ENCODE measurements around the gene SH3D21.

Gene SH3D21

DNA sequence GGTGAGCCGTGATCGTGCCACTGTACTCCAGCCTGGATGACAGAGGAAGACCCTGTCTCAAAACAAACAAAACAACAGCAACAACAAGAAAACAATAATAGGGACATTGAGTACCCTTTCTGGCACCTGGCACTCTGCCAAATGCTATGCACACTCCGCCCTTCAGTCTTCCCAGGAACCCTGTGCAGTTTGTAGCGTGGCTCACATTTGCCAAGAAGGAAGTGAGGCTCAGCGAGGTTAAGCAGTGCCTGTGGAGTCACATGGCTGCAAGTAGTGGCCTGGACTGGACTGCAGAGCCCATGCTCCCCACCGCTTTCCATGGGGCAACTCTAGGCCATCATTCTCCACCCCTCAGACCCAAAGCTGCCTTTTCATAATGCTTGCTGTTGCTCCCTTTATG, 22.5 kb downstream of the SH3D21 start:
- TF ChIP-seq EZH2phosphoT487 (IDR thresholded peaks at IDR 0.05; ENCODE audit: low read length) (no peak), EZH2 (optimal IDR thresholded peaks at IDR 0.05; ENCODE audit: low read depth, low read length) (no peak)
- TF ChIP-seq, protein P1, sequence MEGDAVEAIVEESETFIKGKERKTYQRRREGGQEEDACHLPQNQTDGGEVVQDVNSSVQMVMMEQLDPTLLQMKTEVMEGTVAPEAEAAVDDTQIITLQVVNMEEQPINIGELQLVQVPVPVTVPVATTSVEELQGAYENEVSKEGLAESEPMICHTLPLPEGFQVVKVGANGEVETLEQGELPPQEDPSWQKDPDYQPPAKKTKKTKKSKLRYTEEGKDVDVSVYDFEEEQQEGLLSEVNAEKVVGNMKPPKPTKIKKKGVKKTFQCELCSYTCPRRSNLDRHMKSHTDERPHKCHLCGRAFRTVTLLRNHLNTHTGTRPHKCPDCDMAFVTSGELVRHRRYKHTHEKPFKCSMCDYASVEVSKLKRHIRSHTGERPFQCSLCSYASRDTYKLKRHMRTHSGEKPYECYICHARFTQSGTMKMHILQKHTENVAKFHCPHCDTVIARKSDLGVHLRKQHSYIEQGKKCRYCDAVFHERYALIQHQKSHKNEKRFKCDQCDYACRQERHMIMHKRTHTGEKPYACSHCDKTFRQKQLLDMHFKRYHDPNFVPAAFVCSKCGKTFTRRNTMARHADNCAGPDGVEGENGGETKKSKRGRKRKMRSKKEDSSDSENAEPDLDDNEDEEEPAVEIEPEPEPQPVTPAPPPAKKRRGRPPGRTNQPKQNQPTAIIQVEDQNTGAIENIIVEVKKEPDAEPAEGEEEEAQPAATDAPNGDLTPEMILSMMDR (IDR thresholded peaks at IDR 0.05; ENCODE audit: low read length) = no peak
- Histone ChIP-seq H3F3A (ENCODE audit: insufficient read depth, low read length) (no peaks in the 10 kb centered on the region), H3K79me2 (ENCODE audit: low read length) (no peaks in the 10 kb centered on the region), H4K20me1 (ENCODE audit: insufficient read depth, low read length) (no peaks in the 10 kb centered on the region), H3K27ac (ENCODE audit: low read length) (no peak overlapping the region), H3K4me2 (ENCODE audit: low read depth, low read length) (no peak overlapping the region), H3K4me1 (ENCODE audit: low read length) (no peaks in the 10 kb centered on the region), H3K27me3 (replicated peaks; ENCODE audit: insufficient read depth, low read length) (peaks cover 13% of the 10 kb centered on the region), H2AFZ (ENCODE audit: low read length) (no peak overlapping the region), H3K36me3 (replicated peaks; ENCODE audit: insufficient read depth, low read length) (no peaks in the 10 kb centered on the region), H3K9me2 (replicated peaks; ENCODE audit: insufficient read depth, low read length) (no peaks in the 10 kb centered on the region), H3K9ac (ENCODE audit: low read length) (no peak overlapping the region), H3K4me3 (ENCODE audit: low read length) (no peak overlapping the region), H3K9me3 (replicated peaks; ENCODE audit: insufficient read depth, low read length) (no peaks in the 10 kb centered on the region)
- DNase-seq = no peak

DNA sequence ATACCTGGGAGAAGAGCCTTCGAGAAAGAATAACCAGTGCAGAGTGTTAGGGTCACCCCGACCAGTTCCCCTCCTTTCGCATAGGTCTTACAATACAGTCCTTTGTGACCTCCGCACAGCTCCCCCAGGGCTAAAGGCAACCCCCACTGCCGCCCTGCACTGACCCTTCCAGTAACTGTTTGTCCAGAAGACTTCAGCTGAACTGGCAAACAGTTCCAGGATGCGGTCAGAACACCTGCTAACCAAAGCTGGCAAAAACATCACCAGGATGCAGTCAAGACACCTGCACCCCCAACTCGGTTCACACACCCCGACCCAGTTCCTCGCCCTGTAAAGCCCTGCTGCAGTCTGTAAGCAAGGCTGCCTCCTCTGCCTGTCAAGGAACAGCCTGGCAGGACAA, 23.6 kb downstream of the SH3D21 start:
- Histone ChIP-seq H3K4me3 (ENCODE audit: low read length) (no peak overlapping the region), H3K36me3 (replicated peaks; ENCODE audit: insufficient read depth, low read length) (no peaks in the 10 kb centered on the region), H3K27ac (ENCODE audit: low read length) (no peak overlapping the region), H4K20me1 (ENCODE audit: insufficient read depth, low read length) (no peaks in the 10 kb centered on the region), H3K9ac (ENCODE audit: low read length) (no peak overlapping the region), H3K4me2 (ENCODE audit: low read depth, low read length) (no peak overlapping the region), H3F3A (ENCODE audit: insufficient read depth, low read length) (no peaks in the 10 kb centered on the region), H3K9me2 (replicated peaks; ENCODE audit: insufficient read depth, low read length) (no peaks in the 10 kb centered on the region), H3K9me3 (replicated peaks; ENCODE audit: insufficient read depth, low read length) (no peaks in the 10 kb centered on the region), H3K27me3 (replicated peaks; ENCODE audit: insufficient read depth, low read length) (peaks cover 13% of the 10 kb centered on the region), H3K79me2 (ENCODE audit: low read length) (no peaks in the 10 kb centered on the region), H2AFZ (ENCODE audit: low read length) (no peak overlapping the region), H3K4me1 (ENCODE audit: low read length) (no peaks in the 10 kb centered on the region)
- no peak for DNase-seq
- TF ChIP-seq EZH2phosphoT487 (IDR thresholded peaks at IDR 0.05; ENCODE audit: low read length) (no peak), EZH2 (optimal IDR thresholded peaks at IDR 0.05; ENCODE audit: low read depth, low read length) (no peak)

DNA sequence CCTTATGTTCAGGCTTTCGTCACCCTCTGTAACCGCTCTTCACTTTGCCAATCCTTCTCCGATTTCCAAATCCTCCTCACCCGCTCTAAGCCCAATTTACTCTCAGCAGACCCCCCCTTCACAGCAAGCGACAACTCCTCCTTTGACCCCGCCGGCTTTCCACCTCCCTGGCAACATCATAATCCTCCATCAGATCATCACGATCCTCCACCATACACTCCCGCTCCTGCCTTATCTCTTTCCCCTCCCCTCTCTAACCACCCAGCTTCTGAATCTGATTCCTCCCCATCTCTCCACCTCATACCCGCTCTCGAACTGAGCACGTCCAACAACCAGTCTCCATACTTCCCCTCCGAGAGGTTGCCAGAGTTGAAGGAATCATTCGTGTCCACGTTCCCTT, 24.8 kb downstream of the SH3D21 start:
- Histone ChIP-seq H3F3A (ENCODE audit: insufficient read depth, low read length) (no peaks in the 10 kb centered on the region), H3K27ac (ENCODE audit: low read length) (no peak overlapping the region), H3K4me3 (ENCODE audit: low read length) (no peak overlapping the region), H3K36me3 (replicated peaks; ENCODE audit: insufficient read depth, low read length) (no peaks in the 10 kb centered on the region), H3K4me2 (ENCODE audit: low read depth, low read length) (no peak overlapping the region), H2AFZ (ENCODE audit: low read length) (no peak overlapping the region), H4K20me1 (ENCODE audit: insufficient read depth, low read length) (no peaks in the 10 kb centered on the region), H3K9ac (ENCODE audit: low read length) (no peak overlapping the region), H3K27me3 (replicated peaks; ENCODE audit: insufficient read depth, low read length) (peaks cover 17% of the 10 kb centered on the region), H3K4me1 (ENCODE audit: low read length) (no peaks in the 10 kb centered on the region), H3K9me3 (replicated peaks; ENCODE audit: insufficient read depth, low read length) (no peaks in the 10 kb centered on the region), H3K9me2 (replicated peaks; ENCODE audit: insufficient read depth, low read length) (no peaks in the 10 kb centered on the region), H3K79me2 (ENCODE audit: low read length) (no peaks in the 10 kb centered on the region)
- TF ChIP-seq, protein P1 (IDR thresholded peaks at IDR 0.05; ENCODE audit: low read length) = no peak
- TF ChIP-seq EZH2 (optimal IDR thresholded peaks at IDR 0.05; ENCODE audit: low read depth, low read length) = no peak
- TF ChIP-seq EZH2phosphoT487 (IDR thresholded peaks at IDR 0.05; ENCODE audit: low read length) = no peak
- no peak for DNase-seq

DNA sequence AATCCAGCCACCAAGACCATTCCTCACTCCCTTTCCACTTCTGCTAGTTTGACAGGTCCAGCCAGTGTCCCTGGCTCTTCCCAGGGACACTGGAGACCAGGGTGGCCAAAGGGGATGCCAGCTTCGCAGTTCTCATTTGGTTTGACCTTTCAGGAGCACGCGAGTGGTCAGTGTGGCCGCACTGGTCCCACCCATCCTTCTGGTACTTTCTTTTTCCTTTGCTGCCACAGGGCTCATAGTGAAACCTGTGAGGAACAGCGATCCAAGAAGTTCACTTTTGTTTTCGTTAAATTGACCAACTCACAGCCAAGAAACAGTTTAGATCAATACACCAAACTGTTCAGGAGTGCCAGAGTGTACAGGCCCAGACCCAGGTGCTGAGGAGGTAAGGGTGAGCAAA, 31.7 kb downstream of the SH3D21 start:
- Histone ChIP-seq H2AFZ (ENCODE audit: low read length) (no peak overlapping the region), H3K4me3 (ENCODE audit: low read length) (no peak overlapping the region), H3K36me3 (replicated peaks; ENCODE audit: insufficient read depth, low read length) (no peaks in the 10 kb centered on the region), H4K20me1 (ENCODE audit: insufficient read depth, low read length) (no peaks in the 10 kb centered on the region), H3K79me2 (ENCODE audit: low read length) (no peaks in the 10 kb centered on the region), H3K9me2 (replicated peaks; ENCODE audit: insufficient read depth, low read length) (no peaks in the 10 kb centered on the region), H3F3A (ENCODE audit: insufficient read depth, low read length) (no peaks in the 10 kb centered on the region), H3K27me3 (replicated peaks; ENCODE audit: insufficient read depth, low read length) (0 out of 2 replicates have a peak, but pooled peaks cover 4% of the 10 kb centered on the region), H3K9me3 (replicated peaks; ENCODE audit: insufficient read depth, low read length) (no peaks in the 10 kb centered on the region), H3K27ac (ENCODE audit: low read length) (no peak overlapping the region), H3K9ac (ENCODE audit: low read length) (no peak overlapping the region), H3K4me2 (ENCODE audit: low read depth, low read length) (no peak overlapping the region), H3K4me1 (ENCODE audit: low read length) (no peaks in the 10 kb centered on the region)
- no peak for DNase-seq
- no peak for TF ChIP-seq EZH2 (optimal IDR thresholded peaks at IDR 0.05; ENCODE audit: low read depth, low read length)
- TF ChIP-seq EZH2phosphoT487 (IDR thresholded peaks at IDR 0.05; ENCODE audit: low read length) = no peak
